AG09319 (cell line): ENCODE data around the gene GALP.
"Not testable (repeated sequence)": the region's sequence is repeated elsewhere in the genome, so short reads cannot be mapped to it uniquely, and the experiment has no call there.

Experiments used
- DNase-seq: peaks from one replicate; pipeline ENCODE4 v3.0.0-alpha.2; 2010; ENCODE audit warnings: low read depth; ENCODE audit errors: extremely low read depth
- CTCF ChIP-seq: IDR thresholded peaks from 2 replicates; pipeline ENCODE4 v1.5.1; 2011; ENCODE audit warnings: low read depth, mild to moderate bottlenecking, inconsistent platforms, low read length, moderate library complexity

The GALP gene

DNA sequence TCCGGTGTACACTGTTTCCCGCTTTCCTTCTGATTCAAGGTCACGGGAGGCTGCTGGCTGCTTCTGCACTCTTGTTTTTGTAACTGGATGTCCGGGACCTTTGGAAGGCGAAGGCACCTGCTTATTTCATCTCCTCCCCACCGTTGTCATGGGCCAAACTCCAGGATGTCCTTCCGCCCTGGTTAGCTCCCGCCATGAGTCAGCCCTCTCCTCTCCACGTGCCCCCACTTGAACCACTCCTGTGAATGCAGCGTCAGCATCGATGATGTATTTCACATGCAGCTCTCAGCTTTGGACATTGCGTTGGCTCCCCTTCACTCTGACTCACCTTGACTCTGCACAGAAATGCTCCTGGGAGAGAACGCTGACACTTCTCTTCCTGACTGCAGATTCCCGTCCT is 5.5 kb upstream of the GALP start:
- DNase-seq = no peak
- no peak for TF ChIP-seq CTCF

- no peak for TF ChIP-seq CTCF
- no peak for DNase-seq
These were observed 1.7 kb upstream of the GALP start for GRCh38 chr19:56174086-56174485.

DNA sequence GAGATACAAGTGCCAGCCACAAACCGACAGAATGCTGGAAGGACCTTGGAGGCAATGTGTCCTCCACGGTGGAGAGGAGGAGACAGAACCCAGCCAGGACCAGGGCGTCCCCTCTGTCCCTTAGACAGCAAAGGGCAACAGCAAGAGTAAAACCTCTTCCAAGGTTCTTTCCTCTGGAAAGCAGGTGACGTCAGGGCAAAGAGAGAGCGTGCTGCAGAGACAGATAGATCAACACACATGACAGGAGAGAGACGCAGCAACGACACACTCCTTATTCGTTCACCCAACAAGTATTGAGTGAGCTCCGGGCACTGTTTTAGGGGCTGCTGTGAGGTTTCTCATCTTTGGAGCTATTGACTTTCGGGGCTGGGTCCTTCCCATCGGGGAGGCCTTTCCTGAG is 1.3 kb upstream of the GALP start:
- no peak for TF ChIP-seq CTCF
- no peak for DNase-seq

- not testable (repeated sequence) for DNase-seq
These were observed 502 bp downstream of the GALP start for GRCh38 chr19:56176310-56176709.

DNA sequence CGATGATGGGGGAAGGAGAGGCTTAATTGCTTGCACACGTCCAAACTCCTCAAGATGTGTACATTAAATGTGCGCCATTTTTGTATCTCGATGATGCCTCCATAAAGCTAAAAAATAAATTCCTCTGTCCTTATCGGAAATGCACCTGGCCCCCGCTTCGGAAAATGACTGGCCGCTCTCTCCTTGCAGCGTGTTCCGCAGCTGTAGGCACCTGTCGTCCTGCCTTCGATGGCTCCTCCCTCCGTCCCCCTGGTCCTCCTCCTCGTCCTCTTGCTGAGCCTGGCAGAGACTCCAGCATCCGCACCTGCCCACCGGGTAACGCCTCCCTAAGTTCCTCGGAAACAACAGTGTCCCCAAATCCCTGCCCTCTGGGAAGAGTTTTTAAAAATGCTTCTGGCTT is 1.1 kb downstream of the GALP start:
- no peak for TF ChIP-seq CTCF
- DNase-seq = no peak

- no peak for DNase-seq
- no peak for TF ChIP-seq CTCF
These were observed 1.9 kb downstream of the GALP start for GRCh38 chr19:56177564-56178243.

GRCh38 chr19:56189785-56190184 is 14.0 kb downstream of the GALP start:
- no peak for DNase-seq
- no peak for TF ChIP-seq CTCF

DNA sequence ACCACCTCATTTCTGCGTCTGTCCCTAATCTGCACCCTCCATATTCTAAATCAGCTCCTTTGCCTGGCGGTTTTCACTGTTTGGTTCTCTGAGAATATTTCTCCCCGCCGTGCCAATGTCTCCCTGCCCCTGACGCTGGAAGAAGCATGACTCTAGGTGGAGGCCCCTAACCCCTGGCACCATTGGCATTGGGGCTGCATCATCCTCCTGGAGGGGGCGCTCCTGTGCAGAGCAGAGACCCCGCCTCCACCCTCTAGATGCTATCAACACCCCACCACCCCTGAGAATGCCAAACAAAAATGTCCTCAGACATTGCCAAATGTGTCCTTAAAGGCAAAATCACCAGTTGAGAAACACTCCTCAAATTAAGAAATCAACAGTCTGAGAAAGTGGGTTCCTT is 15.3 kb downstream of the GALP start:
- no peak for DNase-seq
- no peak for TF ChIP-seq CTCF
